ENCODE data around the gene FRMD3. TPM values are rescaled to one million over a fixed set of nuclear protein-coding genes. Genes with fewer than 3 reads are reported as not detected.

FRMD3 gene
- total and polyA plus RNA-seq, 2 donors (not counting 3 experiments of a cell fraction or from before 2014, with no cell fraction given): 3.0 to 6.1 TPM

DNA sequence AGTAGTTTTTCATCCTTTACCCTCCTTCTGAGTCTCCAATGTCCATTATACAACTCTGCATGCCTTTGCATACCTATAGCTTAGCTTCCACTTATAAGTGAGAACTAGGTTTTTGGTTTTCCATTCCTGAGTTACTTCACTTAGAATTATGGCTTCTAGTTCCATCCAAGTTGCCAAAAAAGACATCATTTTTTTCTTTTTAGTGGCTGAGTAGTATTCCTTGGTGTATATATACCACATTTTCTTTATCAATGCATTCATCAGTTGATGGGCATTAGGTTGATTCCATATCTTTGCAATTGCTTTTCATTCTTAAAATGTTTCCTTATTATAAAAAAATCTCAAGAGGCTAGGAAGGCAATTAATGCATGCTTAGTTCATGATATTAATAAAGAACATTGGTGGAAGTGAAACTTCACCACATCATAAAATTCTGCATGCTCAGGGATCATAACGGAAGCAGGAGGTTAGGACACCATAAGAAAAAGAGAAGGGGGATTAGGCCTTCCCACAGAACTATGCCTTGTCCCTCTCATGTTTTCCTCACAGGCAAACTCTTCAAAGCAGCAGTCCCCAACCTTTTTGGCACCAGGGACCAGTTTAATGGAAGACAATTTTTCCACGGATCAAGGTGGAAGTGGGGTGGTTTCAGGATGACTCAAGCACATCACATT lies 105.2 kb downstream of the FRMD3 start:
- intact Hi-C loops (cut with micrococcal nuclease) (no loop called here), dilution Hi-C loops (cut with MboI; ENCODE audit: extremely low pct_ligation_motif_present, low sequenced_read_pairs) (no loop called here)
- Histone ChIP-seq H3K79me2 (ENCODE audit: control insufficient read depth, insufficient read depth, low read length) (no peaks in the 10 kb centered on the region), H3K27me3 (ENCODE audit: control insufficient read depth in 2 of 2, insufficient read depth in 2 of 2, low read length in 2 of 2) (no peaks in the 10 kb centered on the region), H3K27ac (ENCODE audit: insufficient read depth, low read depth, low read length) (no peak overlapping the region), H3K4me3 (replicated peaks in 1 of 3; ENCODE audit: insufficient read depth in 1 of 3, low read depth in 1 of 3, low read length in 3 of 3) (no peak overlapping the region), H3K4me1 (ENCODE audit: control insufficient read depth, extremely low read depth, insufficient read depth, low read length) (peaks cover 10% of the 10 kb centered on the region), H4K20me1 (replicated peaks; ENCODE audit: control insufficient read depth, extremely low read depth, insufficient read depth, low read length) (no peaks in the 10 kb centered on the region), H3K9ac (replicated peaks; ENCODE audit: extremely low read depth, insufficient read depth, low read length) (no peak overlapping the region), H2AFZ (ENCODE audit: low read depth, low read length) (no peak overlapping the region), H3K9me1 (replicated peaks; ENCODE audit: control insufficient read depth, extremely low read depth, insufficient read depth, low read length) (no peaks in the 10 kb centered on the region), H3K9me3 (replicated peaks; ENCODE audit: control insufficient read depth, insufficient read depth, low read length) (no peaks in the 10 kb centered on the region), H3K36me3 (ENCODE audit: control insufficient read depth in 2 of 2, extremely low read depth in 1 of 2, insufficient read depth in 2 of 2, low read length in 2 of 2) (no peaks in the 10 kb centered on the region), H3K4me2 (ENCODE audit: insufficient read depth, low read length) (no peak overlapping the region)
- TF ChIP-seq JUN (IDR thresholded peaks at IDR 0.05; ENCODE audit: borderline replicate concordance, insufficient read depth, insufficient read length, low read depth): no peak
- no peak for TF ChIP-seq POLR2A (IDR thresholded peaks at IDR 0.05; ENCODE audit: low read depth, low read length)
- TF ChIP-seq FOS (IDR thresholded peaks at IDR 0.05; ENCODE audit: borderline replicate concordance, insufficient read depth, low read length): no peak
- no peak for TF ChIP-seq MAX (IDR thresholded peaks at IDR 0.05; ENCODE audit: insufficient read depth, insufficient read length)
- no peak for TF ChIP-seq GATA2 (IDR thresholded peaks at IDR 0.05; ENCODE audit: insufficient read depth, insufficient read length, low read depth, low read length)
- no peak for TF ChIP-seq EZH2 (IDR thresholded peaks at IDR 0.05; ENCODE audit: borderline replicate concordance, low read depth, low read length, severe bottlenecking)
- TF ChIP-seq CTCF (IDR thresholded peaks at IDR 0.05; ENCODE audit: extremely low read depth in 1 of 2, insufficient read depth in 1 of 2, low read depth in 1 of 2, low read length in 2 of 2): no peak
- TF ChIP-seq POLR2AphosphoS5 (IDR thresholded peaks at IDR 0.05; ENCODE audit: insufficient read depth, low read depth, low read length): no peak
- TF ChIP-seq MYC (IDR thresholded peaks at IDR 0.05; ENCODE audit: low read depth, low read length): no peak
- no peak for DNase-seq (ENCODE audit: low read depth, low spot score)
- no TSS peak for BruUV-seq (replicated peaks)
- POLR2A ChIA-PET: no interaction called here
- CTCF ChIA-PET: interaction anchor here (1.0 to 3.1 kb wide), 3 partner anchors 99 to 213 kb away, joined by 4 to 10 read pairs (median 6); no protein-coding TSS in a partner anchor
- FAIRE-seq: no peak

Data from endothelial cell of umbilical vein (primary cell).